ENCODE measurements around the gene OR10G7. TPM values are rescaled to one million over a fixed set of nuclear protein-coding genes. Genes with fewer than 3 reads are reported as not detected.

The OR10G7 gene
- total and polyA plus RNA-seq, 2 donors (not counting 3 experiments of a cell fraction or from before 2014, with no cell fraction given) = not detected

DNA sequence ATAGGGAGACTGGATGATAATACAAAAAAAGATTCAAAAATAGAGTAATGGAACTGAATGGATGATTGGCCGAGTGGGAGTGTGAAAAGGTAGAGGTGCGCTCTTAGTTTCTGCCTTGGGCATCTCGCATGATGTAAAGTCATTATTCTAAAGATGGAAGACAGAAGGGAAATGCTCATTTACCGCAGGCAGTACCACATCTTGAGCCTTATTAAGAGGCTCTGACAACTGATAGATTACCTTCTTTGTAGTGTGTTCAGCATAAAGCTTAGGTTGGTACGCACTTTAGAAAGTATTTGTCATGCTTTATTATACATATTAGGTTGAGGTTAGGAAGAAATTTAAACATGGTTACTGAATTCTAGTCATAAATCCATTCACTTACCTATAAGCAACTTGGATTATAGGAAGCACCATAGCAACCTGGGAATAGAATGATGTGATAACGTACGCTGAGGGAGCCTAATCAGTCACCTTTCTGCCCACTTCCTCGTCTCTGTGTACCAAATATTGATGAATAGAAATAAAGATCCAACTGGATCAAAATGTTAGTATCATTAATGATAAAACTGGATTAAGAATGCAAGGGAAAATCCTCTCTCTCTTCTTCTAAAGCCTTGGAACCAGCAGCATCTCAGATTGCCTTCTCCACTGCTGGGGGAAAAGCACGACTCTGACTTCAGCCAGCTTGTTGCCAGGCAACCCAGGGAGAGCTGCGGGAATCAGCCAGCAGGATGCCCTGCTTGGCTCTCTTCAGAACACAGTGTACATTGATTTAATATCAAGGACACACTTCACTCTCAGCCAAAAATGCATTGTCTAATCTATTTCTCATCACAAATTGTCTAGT, 45.1 kb upstream of the OR10G7 start:
- dilution Hi-C loops (cut with MboI; ENCODE audit: extremely low pct_ligation_motif_present, low sequenced_read_pairs) (no loop called here), intact Hi-C loops (cut with micrococcal nuclease) (no loop called here)
- H3K9me3 ChIP-seq (replicated peaks; ENCODE audit: control insufficient read depth, insufficient read depth, low read length) = no peaks in the 10 kb centered on the region
- no TSS peak for BruUV-seq (replicated peaks)
- H3K27me3 ChIP-seq (ENCODE audit: control insufficient read depth in 2 of 2, insufficient read depth in 2 of 2, low read length in 2 of 2) = peaks cover 6 to 12% of the 10 kb centered on the region in 2 experiments
- H3K9me1 ChIP-seq (replicated peaks; ENCODE audit: control insufficient read depth, extremely low read depth, insufficient read depth, low read length) = no peaks in the 10 kb centered on the region
- H3K79me2 ChIP-seq (ENCODE audit: control insufficient read depth, insufficient read depth, low read length) = no peaks in the 10 kb centered on the region
- H3K36me3 ChIP-seq (ENCODE audit: control insufficient read depth in 2 of 2, extremely low read depth in 1 of 2, insufficient read depth in 2 of 2, low read length in 2 of 2) = no peaks in the 10 kb centered on the region
- ChIA-PET POLR2A (no interaction called here), CTCF (interaction anchor here (1.0 kb wide), 1 partner anchor 15 kb away, joined by 3 read pairs; no protein-coding TSS in a partner anchor)
- H4K20me1 ChIP-seq (replicated peaks; ENCODE audit: control insufficient read depth, extremely low read depth, insufficient read depth, low read length) = no peaks in the 10 kb centered on the region
- no peak for FAIRE-seq
- TF ChIP-seq POLR2AphosphoS5 (IDR thresholded peaks at IDR 0.05; ENCODE audit: insufficient read depth, low read depth, low read length) (no peak), MAX (IDR thresholded peaks at IDR 0.05; ENCODE audit: insufficient read depth, insufficient read length) (no peak), JUN (IDR thresholded peaks at IDR 0.05; ENCODE audit: borderline replicate concordance, insufficient read depth, insufficient read length, low read depth) (no peak), GATA2 (IDR thresholded peaks at IDR 0.05; ENCODE audit: insufficient read depth, insufficient read length, low read depth, low read length) (no peak), EZH2 (IDR thresholded peaks at IDR 0.05; ENCODE audit: borderline replicate concordance, low read depth, low read length, severe bottlenecking) (no peak), FOS (IDR thresholded peaks at IDR 0.05; ENCODE audit: borderline replicate concordance, insufficient read depth, low read length) (no peak), POLR2A (IDR thresholded peaks at IDR 0.05; ENCODE audit: low read depth, low read length) (no peak), MYC (IDR thresholded peaks at IDR 0.05; ENCODE audit: low read depth, low read length) (no peak)
- TF ChIP-seq, protein P1, sequence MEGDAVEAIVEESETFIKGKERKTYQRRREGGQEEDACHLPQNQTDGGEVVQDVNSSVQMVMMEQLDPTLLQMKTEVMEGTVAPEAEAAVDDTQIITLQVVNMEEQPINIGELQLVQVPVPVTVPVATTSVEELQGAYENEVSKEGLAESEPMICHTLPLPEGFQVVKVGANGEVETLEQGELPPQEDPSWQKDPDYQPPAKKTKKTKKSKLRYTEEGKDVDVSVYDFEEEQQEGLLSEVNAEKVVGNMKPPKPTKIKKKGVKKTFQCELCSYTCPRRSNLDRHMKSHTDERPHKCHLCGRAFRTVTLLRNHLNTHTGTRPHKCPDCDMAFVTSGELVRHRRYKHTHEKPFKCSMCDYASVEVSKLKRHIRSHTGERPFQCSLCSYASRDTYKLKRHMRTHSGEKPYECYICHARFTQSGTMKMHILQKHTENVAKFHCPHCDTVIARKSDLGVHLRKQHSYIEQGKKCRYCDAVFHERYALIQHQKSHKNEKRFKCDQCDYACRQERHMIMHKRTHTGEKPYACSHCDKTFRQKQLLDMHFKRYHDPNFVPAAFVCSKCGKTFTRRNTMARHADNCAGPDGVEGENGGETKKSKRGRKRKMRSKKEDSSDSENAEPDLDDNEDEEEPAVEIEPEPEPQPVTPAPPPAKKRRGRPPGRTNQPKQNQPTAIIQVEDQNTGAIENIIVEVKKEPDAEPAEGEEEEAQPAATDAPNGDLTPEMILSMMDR (IDR thresholded peaks at IDR 0.05; ENCODE audit: extremely low read depth in 1 of 2, insufficient read depth in 1 of 2, low read depth in 1 of 2, low read length in 2 of 2) = no peak
- no peak overlapping the region for H2AFZ ChIP-seq (ENCODE audit: low read depth, low read length)
- H3K27ac ChIP-seq (ENCODE audit: insufficient read depth, low read depth, low read length) = no peak overlapping the region
- no peak overlapping the region for H3K9ac ChIP-seq (replicated peaks; ENCODE audit: extremely low read depth, insufficient read depth, low read length)
- no peak overlapping the region for H3K4me3 ChIP-seq (replicated peaks in 1 of 3; ENCODE audit: insufficient read depth in 1 of 3, low read depth in 1 of 3, low read length in 3 of 3)
- DNase-seq (ENCODE audit: low read depth, low spot score) = no peak
- H3K4me2 ChIP-seq (ENCODE audit: insufficient read depth, low read length) = no peak overlapping the region
- no peaks in the 10 kb centered on the region for H3K4me1 ChIP-seq (ENCODE audit: control insufficient read depth, extremely low read depth, insufficient read depth, low read length)

Measured in endothelial cell of umbilical vein (primary cell).